HEK293 (cell line): ENCODE results near the gene LMLN.
"Not testable (repeated sequence)": the region's sequence is repeated elsewhere in the genome, so short reads cannot be mapped to it uniquely, and the experiment has no call there.

Experiments
- CTCF ChIA-PET: fragments of 350-600 bp; formaldehyde crosslinking; extraction: SDS; loops from one replicate; lab custom pipeline; 2021; ENCODE audit warnings: antibody characterized with exemption; lab: Yijun Ruan, JAX
- POLR2A ChIA-PET: fragments of 300-600 bp; formaldehyde crosslinking; extraction: SDS; loops from one replicate; lab custom pipeline; 2020; ENCODE audit warnings: antibody characterized with exemption, inconsistent platforms; lab: Yijun Ruan, JAX
- H3K27ac ChIP-seq: fragments of 200-500 bp; sonication (Bioruptor generic); 2 replicates; pipeline ENCODE4 v1.5.1; 2014; ENCODE audit warnings: low read depth, low read length, control low read depth, inconsistent platforms; ENCODE audit errors: extremely low read depth
- H3K36me3 ChIP-seq, 2 experiments: fragments of 200-500 bp in 1 of 2; sonication (Bioruptor generic) in 1 of 2; 1 replicate in 1 of 2; 2 replicates in 1 of 2; pipeline ENCODE4 v1.5.1; 2014 to 2017; ENCODE audit warnings: inconsistent platforms in 2 of 2, low read length in 2 of 2; ENCODE audit not compliant: control insufficient read depth in 2 of 2, insufficient read depth in 1 of 2
- H3K4me1 ChIP-seq: fragments of 200-500 bp; sonication (Bioruptor generic); 2 replicates; pipeline ENCODE4 v1.5.1; 2014; ENCODE audit warnings: mild to moderate bottlenecking, low read length, inconsistent platforms; ENCODE audit not compliant: control insufficient read depth, insufficient read depth
- H3K4me3 ChIP-seq: 2 replicates; pipeline ENCODE4 v1.5.1; 2011; ENCODE audit warnings: low read depth, mild to moderate bottlenecking, control low read depth, low read length, moderate library complexity
- H3K9me3 ChIP-seq: fragments of 200-500 bp; sonication (Bioruptor generic); 2 replicates; pipeline ENCODE4 v1.5.1; 2014; ENCODE audit warnings: low read depth, low read length, inconsistent platforms; ENCODE audit not compliant: control insufficient read depth, insufficient read depth
- ATF2 ChIP-seq: fragments of 450-650 bp; formaldehyde crosslinking; IDR thresholded peaks from 2 replicates; pipeline ENCODE4 v1.5.1; 2016; ENCODE audit warnings: missing biosample characterization, missing genetic modification characterization, low read depth
- GLIS2 ChIP-seq: fragments of 450-650 bp; formaldehyde crosslinking; IDR thresholded peaks from 2 replicates; pipeline ENCODE4 v1.5.1; 2016; ENCODE audit warnings: missing biosample characterization, missing genetic modification characterization
- PRDM1 ChIP-seq: fragments of 450-650 bp; formaldehyde crosslinking; IDR thresholded peaks from 2 replicates; pipeline ENCODE4; 2016; ENCODE audit warnings: missing biosample characterization, missing genetic modification characterization
- PRDM6 ChIP-seq: fragments of 450-650 bp; formaldehyde crosslinking; IDR thresholded peaks from 2 replicates; pipeline ENCODE4 v1.5.1; 2017; ENCODE audit warnings: missing biosample characterization, missing genetic modification characterization
- TRIM28 ChIP-seq: IDR thresholded peaks from 2 replicates; pipeline ENCODE4 v1.6.1; 2011; ENCODE audit warnings: low read length, control low read depth, borderline replicate concordance
- ZBTB17 ChIP-seq: fragments of 450-650 bp; formaldehyde crosslinking; IDR thresholded peaks from 2 replicates; pipeline ENCODE4 v1.5.1; 2016; ENCODE audit warnings: missing biosample characterization, missing genetic modification characterization
- ZNF146 ChIP-seq: fragments of 450-650 bp; formaldehyde crosslinking; IDR thresholded peaks from 2 replicates; pipeline ENCODE4 v1.5.1; 2016; ENCODE audit warnings: missing biosample characterization, missing genetic modification characterization
- ZNF169 ChIP-seq: fragments of 450-650 bp; formaldehyde crosslinking; IDR thresholded peaks from 2 replicates; pipeline ENCODE4 v1.5.1; 2016; ENCODE audit warnings: missing biosample characterization, missing genetic modification characterization
- ZNF223 ChIP-seq: fragments of 450-650 bp; formaldehyde crosslinking; IDR thresholded peaks from 2 replicates; pipeline ENCODE4 v1.5.1; 2016; ENCODE audit warnings: missing biosample characterization, missing genetic modification characterization
- ZNF23 ChIP-seq: fragments of 450-650 bp; formaldehyde crosslinking; IDR thresholded peaks from 2 replicates; pipeline ENCODE4 v1.5.1; 2016; ENCODE audit warnings: missing biosample characterization, missing genetic modification characterization, borderline replicate concordance
- ZNF266 ChIP-seq: fragments of 450-650 bp; formaldehyde crosslinking; IDR thresholded peaks from 2 replicates; pipeline ENCODE4 v1.5.1; 2016; ENCODE audit warnings: missing biosample characterization, missing genetic modification characterization, low read depth
- ZNF302 ChIP-seq: fragments of 450-650 bp; formaldehyde crosslinking; IDR thresholded peaks from 2 replicates; pipeline ENCODE4 v1.5.1; 2016; ENCODE audit warnings: missing biosample characterization, missing genetic modification characterization, low read depth
- ZNF366 ChIP-seq: fragments of 450-650 bp; formaldehyde crosslinking; conservative IDR thresholded peaks from 2 replicates; pipeline ENCODE4 v1.5.1; 2016; ENCODE audit warnings: missing biosample characterization, missing genetic modification characterization
- ZNF596 ChIP-seq: fragments of 450-650 bp; IDR thresholded peaks from 2 replicates; pipeline ENCODE4 v1.5.0; 2018; ENCODE audit warnings: missing biosample characterization, mild to moderate bottlenecking, missing genetic modification characterization, moderate library complexity
- ZNF654 ChIP-seq: fragments of 450-650 bp; formaldehyde crosslinking; IDR thresholded peaks from 2 replicates; pipeline ENCODE4 v1.5.1; 2016; ENCODE audit warnings: low read depth, missing biosample characterization, missing genetic modification characterization
- ZNF660 ChIP-seq: fragments of 450-650 bp; IDR thresholded peaks from 2 replicates; pipeline ENCODE4 v1.5.1; 2018; ENCODE audit warnings: missing biosample characterization, mild to moderate bottlenecking, missing genetic modification characterization
- ZNF664 ChIP-seq: fragments of 450-650 bp; formaldehyde crosslinking; IDR thresholded peaks from 2 replicates; pipeline ENCODE4 v1.5.1; 2016; ENCODE audit warnings: missing biosample characterization, missing genetic modification characterization
- ZSCAN30 ChIP-seq: fragments of 450-650 bp; IDR thresholded peaks from 2 replicates; pipeline ENCODE4 v1.5.1; 2018; ENCODE audit warnings: missing biosample characterization, mild to moderate bottlenecking, missing genetic modification characterization, moderate library complexity

Gene LMLN

GRCh38 chr3:197927578-197927977 is 32.4 kb upstream of the LMLN start:
- POLR2A ChIA-PET, H3K4me1 ChIP-seq, CTCF ChIA-PET: not testable (repeated sequence)

GRCh38 chr3:197936819-197937384 is 23.1 kb upstream of the LMLN start:
- Histone ChIP-seq H3K27ac (no peak overlapping the region), H3K9me3 (no peaks in the 10 kb centered on the region), H3K4me3 (no peak overlapping the region), H3K4me1 (no peaks in the 10 kb centered on the region), H3K36me3 (no peaks in the 10 kb centered on the region)
- TF ChIP-seq ZBTB17 (tag by site-specific recombination) (peak; percentile 74), ZNF596 (tag by site-specific recombination) (no peak), ZNF664 (tag by site-specific recombination) (no peak), PRDM6 (tag by site-specific recombination) (peak; percentile 73)
- CTCF ChIA-PET = interaction anchor here (0.6 kb wide), 1 partner anchor 197 kb away, joined by 4 read pairs; no protein-coding TSS in a partner anchor
- POLR2A ChIA-PET = interaction anchor here (0.6 kb wide), 1 partner anchor 16 kb away, joined by 3 read pairs; no protein-coding TSS in a partner anchor

More at GRCh38 chr3:197927578-197927977, 32.4 kb upstream of the LMLN start:
- not testable (repeated sequence) for H3K27ac ChIP-seq, H3K9me3 ChIP-seq, H3K4me3 ChIP-seq
- peaks cover 0 to 11% of the 10 kb centered on the region in 2 experiments; a peak in 2 of 3 replicates for H3K36me3 ChIP-seq
- peak; percentile 97 for TF ChIP-seq ZNF146

- TF ChIP-seq PRDM1 (tag by site-specific recombination) = peak; percentile 26; the same call in 1 of the 2 replicates
- no peak for TF ChIP-seq ATF2 (tag by site-specific recombination)
- no peak for TF ChIP-seq ZNF266 (tag by site-specific recombination)
- no peak for TF ChIP-seq ZNF302
- no peak for TF ChIP-seq ZNF23 (tag by site-specific recombination)
- no peak for TF ChIP-seq ZNF223 (tag by site-specific recombination)
- TF ChIP-seq ZNF169 (tag by site-specific recombination) = no peak
- TF ChIP-seq ZNF366 (tag by site-specific recombination) = peak; percentile 74
- POLR2A ChIA-PET = no interaction called here
These were observed 19.2 kb upstream of the LMLN start for GRCh38 chr3:197940745-197941384.

GRCh38 chr3:197942956-197943556 is 17.0 kb upstream of the LMLN start:
- no peaks in the 10 kb centered on the region for H3K4me1 ChIP-seq
- ChIA-PET CTCF (interaction anchor here (0.7 to 2.5 kb wide), 10 partner anchors 11 to 343 kb away, joined by 3 to 16 read pairs (median 5); no protein-coding TSS in a partner anchor), POLR2A (interaction anchor here (0.7 kb wide), 1 partner anchor 67 kb away, joined by 3 read pairs; no protein-coding TSS in a partner anchor)
- no peaks in the 10 kb centered on the region for H3K36me3 ChIP-seq
- H3K9me3 ChIP-seq = no peaks in the 10 kb centered on the region
- no peak overlapping the region for H3K27ac ChIP-seq
- peak; percentile 24 for TF ChIP-seq ZNF654
- TF ChIP-seq ZNF660 (tag by site-specific recombination) = 0 out of 2 replicates have a peak, but pooled peaks have one; percentile 56
- TF ChIP-seq TRIM28 = no peak
- TF ChIP-seq GLIS2 (tag by site-specific recombination) = no peak
- TF ChIP-seq ZSCAN30 = 0 out of 2 replicates have a peak, but pooled peaks have one; percentile 15
- H3K4me3 ChIP-seq = no peak overlapping the region

More at GRCh38 chr3:197940745-197941384, 19.2 kb upstream of the LMLN start:
- Histone ChIP-seq H3K27ac (no peak overlapping the region), H3K4me3 (no peak overlapping the region), H3K36me3 (no peaks in the 10 kb centered on the region), H3K9me3 (no peaks in the 10 kb centered on the region), H3K4me1 (no peaks in the 10 kb centered on the region)
- CTCF ChIA-PET = no interaction called here
